GM23248 (cell line): ENCODE results near the gene RAI1. TPM values are rescaled to one million over a fixed set of nuclear protein-coding genes. Genes with fewer than 3 reads are reported as not detected.

ENCODE experiments used
- DNase-seq: peaks from one replicate; pipeline ENCODE4 v3.0.0-alpha.2; 2015
- H2AFZ ChIP-seq: fragments of 200-600 bp; sonication (generic); 2 replicates; pipeline ENCODE4 v1.6.1; 2016; ENCODE audit warnings: antibody characterized with exemption
- H3F3A ChIP-seq: fragments of 200-600 bp; sonication (generic); 2 replicates; pipeline ENCODE4 v1.6.1; 2016; ENCODE audit warnings: mild to moderate bottlenecking, antibody characterized with exemption, mixed run types; ENCODE audit not compliant: insufficient read depth
- H3K27ac ChIP-seq: fragments of 200-600 bp; sonication (generic); 2 replicates; pipeline ENCODE4 v1.5.1; 2016; ENCODE audit warnings: mild to moderate bottlenecking
- H3K27me3 ChIP-seq: fragments of 200-600 bp; sonication (generic); replicated peaks from 2 replicates; pipeline ENCODE4 v1.6.1; 2016; ENCODE audit warnings: mild to moderate bottlenecking; ENCODE audit not compliant: insufficient read depth
- H3K36me3 ChIP-seq: fragments of 200-600 bp; sonication (generic); 2 replicates; pipeline ENCODE4 v1.6.1; 2016; ENCODE audit warnings: low read depth, mild to moderate bottlenecking
- H3K4me1 ChIP-seq: fragments of 200-600 bp; sonication (generic); 2 replicates; pipeline ENCODE4 v1.6.1; 2016; ENCODE audit warnings: mild to moderate bottlenecking; ENCODE audit not compliant: insufficient read depth
- H3K4me2 ChIP-seq: fragments of 200-600 bp; sonication (generic); one replicate; pipeline ENCODE4 v1.6.1; 2016; ENCODE audit warnings: mild to moderate bottlenecking; ENCODE audit not compliant: unreplicated experiment
- H3K4me3 ChIP-seq: fragments of 200-600 bp; sonication (generic); 2 replicates; pipeline ENCODE4 v1.5.1; 2016; ENCODE audit warnings: mild to moderate bottlenecking
- H3K79me2 ChIP-seq: fragments of 200-600 bp; sonication (generic); 2 replicates; pipeline ENCODE4 v1.6.1; 2016; ENCODE audit warnings: mild to moderate bottlenecking; ENCODE audit not compliant: insufficient read depth
- H3K9ac ChIP-seq: fragments of 200-600 bp; sonication (generic); 2 replicates; pipeline ENCODE4 v1.6.1; 2016; ENCODE audit warnings: mild to moderate bottlenecking
- H3K9me2 ChIP-seq: fragments of 200-600 bp; sonication (generic); 2 replicates; pipeline ENCODE4 v1.6.1; 2016; ENCODE audit warnings: mixed run types, mild to moderate bottlenecking, moderate library complexity; ENCODE audit not compliant: insufficient read depth
- H3K9me3 ChIP-seq: fragments of 200-600 bp; sonication (generic); one replicate; pipeline ENCODE4 v1.6.1; 2017; ENCODE audit warnings: low read depth
- H4K20me1 ChIP-seq: fragments of 200-600 bp; sonication (generic); 2 replicates; pipeline ENCODE4 v1.6.0; 2016; ENCODE audit not compliant: insufficient read depth
- EZH2 ChIP-seq: fragments of 200-600 bp; sonication (generic); IDR thresholded peaks from 2 replicates; pipeline ENCODE4 v1.6.1; 2018; ENCODE audit warnings: antibody characterized with exemption, mild to moderate bottlenecking; ENCODE audit not compliant: insufficient read depth, poor library complexity, severe bottlenecking
- EZH2phosphoT487 ChIP-seq: fragments of 200-600 bp; sonication (generic); IDR thresholded peaks from 2 replicates; pipeline ENCODE4 v1.6.1; 2018; ENCODE audit warnings: antibody characterized with exemption, moderate library complexity, mild to moderate bottlenecking, low read depth; ENCODE audit not compliant: insufficient read depth
- WGBS, 2 experiments: methylation state at CpG; one replicate each; pipeline ENCODE4 v1.1.6; 2015 to 2017; ENCODE audit warnings: low lambda C conversion rate in 2 of 2, low coverage in 1 of 2; ENCODE audit errors: missing lambda C conversion rate in 2 of 2; 5-methylcytosine and 5-hydroxymethylcytosine counted together
- in situ Hi-C: fragments of 300-500 bp; cut with MboI; formaldehyde crosslinking; loops from 2 replicates; pipeline ENCODE4 v1.15.0; 2020
- polyA plus RNA-seq: library from polyadenylated mRNA; unstranded; fragments of >200 nt; fragmentation: Nextera tagmentation; extraction: Ambion mirVana; gene quantifications from 2 replicates; pipeline ENCODE4 v1.2.1, GENCODE V29; 2016
- total RNA-seq: library from RNA; depleted of rRNA; stranded (reverse); fragments of >200 nt; shearing (Covaris generic); gene quantifications from 2 replicates; pipeline ENCODE4 v1.2.3, GENCODE V29; 2014

RAI1 gene
- total and polyA plus RNA-seq, 2 experiments from 2014 or later, result 5.2 to 9.1 TPM

DNA sequence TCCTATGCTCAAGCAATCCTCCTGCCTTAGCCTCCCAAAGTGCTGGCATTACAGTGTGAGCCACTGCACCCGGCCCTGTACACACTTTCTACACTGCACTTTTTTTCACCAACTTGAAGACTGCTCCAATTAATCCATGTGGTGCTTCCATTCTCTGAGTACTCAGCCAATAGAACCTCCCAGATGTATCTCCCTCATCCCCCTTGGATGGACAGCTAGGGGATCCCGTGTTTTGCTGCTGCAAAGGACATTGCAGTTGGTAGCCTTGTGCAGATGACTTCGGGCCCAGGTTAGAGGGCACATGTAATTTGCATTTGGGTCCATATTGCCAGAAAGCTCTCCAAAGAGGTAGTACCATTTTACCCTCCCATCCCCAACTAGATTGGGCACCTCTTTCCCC is 95.6 kb downstream of the RAI1 start:
- Histone ChIP-seq H3K9me2 (no peaks in the 10 kb centered on the region), H3K4me2 (no peak overlapping the region), H3K27me3 (no peaks in the 10 kb centered on the region), H3K79me2 (peaks cover 24% of the 10 kb centered on the region), H3F3A (no peaks in the 10 kb centered on the region; the same call in 1 of the 2 replicates), H3K9ac (no peak overlapping the region), H2AFZ (no peak overlapping the region), H3K27ac (no peak overlapping the region), H3K9me3 (no peaks in the 10 kb centered on the region), H4K20me1 (no peaks in the 10 kb centered on the region), H3K4me1 (no peaks in the 10 kb centered on the region), H3K4me3 (no peak overlapping the region), H3K36me3 (no peaks in the 10 kb centered on the region)
- in situ Hi-C loops, result no loop called here
- TF ChIP-seq EZH2phosphoT487, result no peak
- no peak for TF ChIP-seq EZH2
- DNase-seq, result no peak
- 52 to 56% methylated on average over 3 of the region's 3 CpGs for WGBS, 2 experiments

DNA sequence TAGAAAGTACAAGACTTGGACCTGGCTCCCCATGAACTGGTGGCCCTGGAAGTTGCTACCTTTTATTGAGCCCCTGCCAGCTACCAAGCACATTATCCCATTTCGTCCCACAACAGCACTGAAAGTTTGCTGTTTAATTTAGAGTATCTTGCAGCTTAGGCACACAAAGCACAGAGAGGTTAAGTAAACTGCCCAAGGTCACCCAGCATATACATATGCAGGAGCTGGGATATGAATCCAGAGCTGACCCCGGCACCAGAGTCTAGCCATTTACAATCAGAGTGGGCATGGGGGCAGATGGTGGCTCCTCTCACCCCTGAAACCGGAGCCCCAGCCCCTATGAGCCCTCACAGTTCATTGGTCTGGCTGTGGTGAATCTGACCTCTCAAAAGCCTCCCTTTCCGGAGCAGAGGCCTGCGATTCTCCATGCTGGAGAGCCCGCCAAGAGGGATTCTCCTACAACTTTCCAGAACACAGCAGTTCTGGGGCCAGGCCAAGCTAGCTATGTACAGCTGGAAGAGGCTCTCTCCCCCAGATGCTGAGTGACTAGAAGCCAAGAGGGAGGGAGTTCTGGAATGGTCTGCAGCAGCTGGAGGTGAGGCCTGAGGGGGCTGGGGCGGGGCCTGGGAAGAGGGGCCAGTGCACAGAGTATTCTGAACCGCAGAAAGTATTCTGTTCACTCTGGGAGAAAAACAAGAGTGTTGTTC is 97.2 kb downstream of the RAI1 start:
- H2AFZ ChIP-seq, result no peak overlapping the region
- H3K27ac ChIP-seq, result no peak overlapping the region
- in situ Hi-C loops, result no loop called here
- peaks cover 16% of the 10 kb centered on the region; the same call in 1 of the 2 replicates for H3K79me2 ChIP-seq
- no peaks in the 10 kb centered on the region for H3K9me3 ChIP-seq
- H3K27me3 ChIP-seq, result no peaks in the 10 kb centered on the region
- no peak overlapping the region for H3K4me2 ChIP-seq
- H3F3A ChIP-seq, result no peaks in the 10 kb centered on the region; the same call in 1 of the 2 replicates
- no peaks in the 10 kb centered on the region for H3K9me2 ChIP-seq
- H3K9ac ChIP-seq, result no peak overlapping the region
- no peaks in the 10 kb centered on the region for H4K20me1 ChIP-seq
- DNase-seq, result peak; percentile 21
- no peak overlapping the region for H3K4me3 ChIP-seq
- TF ChIP-seq EZH2phosphoT487, result no peak
- no peak for TF ChIP-seq EZH2
- no peaks in the 10 kb centered on the region for H3K36me3 ChIP-seq
- 56 to 71% methylated on average over 8 of the region's 8 CpGs for WGBS, 2 experiments
- H3K4me1 ChIP-seq, result no peaks in the 10 kb centered on the region

DNA sequence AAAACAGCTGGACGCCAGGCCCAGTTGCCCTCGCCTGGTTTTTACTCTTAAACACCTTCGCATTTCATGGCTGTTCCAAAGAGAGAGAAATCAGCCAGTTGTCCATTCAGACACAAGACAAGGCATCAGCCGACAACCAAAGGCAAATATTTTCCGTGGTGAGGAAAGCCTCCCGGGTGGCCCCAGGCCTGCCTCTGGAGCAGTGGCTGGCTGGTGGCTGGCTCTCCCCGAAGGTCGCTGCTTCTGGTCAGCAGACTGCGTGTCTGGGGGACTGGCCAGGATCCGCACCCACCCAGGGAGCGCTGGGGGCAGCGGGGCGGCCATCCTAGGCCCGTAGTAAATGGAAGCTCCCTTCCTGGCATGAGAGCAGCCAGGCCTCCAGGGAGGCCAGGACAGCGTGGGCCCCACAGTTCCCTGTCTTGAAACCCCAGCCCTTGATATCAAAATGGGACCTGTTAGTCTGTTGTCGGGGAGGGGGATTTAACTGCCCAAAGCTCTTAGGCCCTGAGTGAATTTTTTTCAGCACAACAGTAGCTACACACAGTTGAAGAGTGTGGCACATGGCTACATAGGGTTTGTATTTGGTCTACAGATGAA is 97.9 kb downstream of the RAI1 start:
- Histone ChIP-seq H3K4me2 (no peak overlapping the region), H3F3A (no peaks in the 10 kb centered on the region; the same call in 1 of the 2 replicates), H3K4me3 (no peak overlapping the region), H3K9me2 (no peaks in the 10 kb centered on the region), H3K4me1 (peaks cover 6% of the 10 kb centered on the region; the same call in 1 of the 2 replicates), H3K79me2 (peaks cover 18% of the 10 kb centered on the region; the same call in 1 of the 2 replicates), H3K9ac (no peak overlapping the region), H3K27me3 (no peaks in the 10 kb centered on the region), H2AFZ (no peak overlapping the region), H3K36me3 (no peaks in the 10 kb centered on the region), H3K9me3 (no peaks in the 10 kb centered on the region), H3K27ac (no peak overlapping the region), H4K20me1 (no peaks in the 10 kb centered on the region)
- WGBS, 2 experiments, result 53 to 54% methylated on average over 13 to 15 of the region's 16 CpGs
- in situ Hi-C loops, result no loop called here
- no peak for TF ChIP-seq EZH2phosphoT487
- TF ChIP-seq EZH2, result no peak
- DNase-seq, result no peak

DNA sequence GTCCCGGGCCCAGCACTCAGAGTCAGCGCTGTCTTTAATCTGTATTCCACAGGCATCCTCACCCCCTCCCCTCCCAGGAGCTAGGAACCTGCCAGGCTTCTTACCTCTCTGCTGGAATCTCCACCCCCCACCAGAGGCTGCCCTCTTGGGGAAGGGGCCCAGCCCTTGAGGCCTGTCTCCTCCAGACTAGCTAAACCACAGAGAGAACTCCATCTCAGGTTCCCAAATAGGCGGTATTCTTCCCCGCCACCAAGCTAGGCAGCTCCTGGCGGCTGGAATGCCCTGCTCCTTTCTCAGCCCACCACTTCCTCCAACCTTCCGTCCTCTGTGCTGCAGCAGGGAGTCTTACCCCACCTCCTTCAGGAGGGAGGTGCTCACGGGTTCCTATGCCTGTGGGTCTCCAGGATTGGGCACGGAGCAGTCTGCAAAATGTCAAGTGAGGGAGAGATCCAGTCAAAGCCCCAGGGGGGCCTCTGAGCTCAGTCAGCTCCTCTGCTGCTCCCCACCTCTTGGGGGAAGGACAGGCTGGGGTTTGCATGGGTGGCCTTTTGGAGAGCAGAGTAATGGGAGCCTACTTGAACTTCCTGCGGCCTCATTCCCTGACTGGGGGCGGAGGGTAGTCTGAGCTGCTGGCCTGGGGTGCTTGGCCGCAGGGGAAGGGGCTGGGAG is 99.8 kb downstream of the RAI1 start:
- in situ Hi-C loops, result no loop called here

More for the DNA sequence above, 99.8 kb downstream of the RAI1 start:
- Histone ChIP-seq H3K4me2 (no peak overlapping the region), H3K27me3 (no peaks in the 10 kb centered on the region), H2AFZ (no peak overlapping the region), H3K9ac (no peak overlapping the region), H3F3A (no peaks in the 10 kb centered on the region; the same call in 1 of the 2 replicates), H3K4me3 (no peak overlapping the region), H3K4me1 (peaks cover 9% of the 10 kb centered on the region; the same call in 1 of the 2 replicates), H4K20me1 (no peaks in the 10 kb centered on the region), H3K9me3 (no peaks in the 10 kb centered on the region), H3K36me3 (no peaks in the 10 kb centered on the region), H3K9me2 (no peaks in the 10 kb centered on the region), H3K27ac (no peak overlapping the region), H3K79me2 (peaks cover 28% of the 10 kb centered on the region)
- TF ChIP-seq EZH2, result no peak
- TF ChIP-seq EZH2phosphoT487, result no peak
- 84 to 86% methylated on average over 8 to 11 of the region's 11 CpGs for WGBS, 2 experiments
- no peak for DNase-seq
